B cell (primary cell): ENCODE results near the gene ATXN7L2. TPM values are rescaled to one million over a fixed set of nuclear protein-coding genes. Genes with fewer than 3 reads are reported as not detected.

Source experiments
- ATAC-seq: fragments of 200-7000 bp; cut with Tn5 transposase; one replicate; pipeline ENCODE4 v1.10.0; 2021; ENCODE audit warnings: low read depth, mild to moderate bottlenecking, moderate number of reproducible peaks, moderate library complexity
- CTCF ChIA-PET: fragments of 350-600 bp; sonication (Branson Sonifier 250); formaldehyde crosslinking; loops from one replicate; lab custom pipeline; 2021; ENCODE audit warnings: antibody characterized with exemption, inconsistent platforms; lab: Charles Lee
- POLR2A ChIA-PET: fragments of 350-600 bp; sonication (Branson Sonifier 250); formaldehyde crosslinking; loops from one replicate; lab custom pipeline; 2021; ENCODE audit warnings: antibody characterized with exemption; lab: Charles Lee
- DNase-seq: peaks from one replicate; pipeline ENCODE4 v3.0.0; 2013
- H2AFZ ChIP-seq: 2 replicates; pipeline ENCODE4 v1.6.1; 2012; ENCODE audit warnings: mild to moderate bottlenecking, low read depth, low read length; ENCODE audit not compliant: insufficient read depth, poor library complexity, severe bottlenecking
- H3K27ac ChIP-seq, 2 donors: 1 replicate in 1 of 2; 2 replicates in 1 of 2; pipeline ENCODE4 v1.5.1; 2012 to 2013; ENCODE audit warnings: low read length in 2 of 2, mild to moderate bottlenecking in 2 of 2, moderate library complexity in 1 of 2
- H3K27me3 ChIP-seq, 4 experiments: fragments of 200-600 bp in 1 of 4; sonication (generic) in 1 of 4; replicated peaks in 1 of 4; 1 replicate in 2 of 4; 2 replicates in 2 of 4; pipeline versions ENCODE4 v1.6.1 to v1.7.0; 2013 to 2016; ENCODE audit warnings: low read length in 3 of 4, mild to moderate bottlenecking in 2 of 4, mixed read lengths in 1 of 4, moderate library complexity in 1 of 4; ENCODE audit not compliant: insufficient read depth in 4 of 4, control insufficient read depth in 3 of 4; ENCODE audit errors: control extremely low read depth in 1 of 4
- H3K36me3 ChIP-seq, 2 experiments: replicated peaks in 1 of 2; 1 replicate in 1 of 2; 2 replicates in 1 of 2; pipeline versions ENCODE4 v1.6.1 to v1.7.1; 2013; ENCODE audit warnings: low read length in 1 of 2; ENCODE audit not compliant: insufficient read depth in 2 of 2, control insufficient read depth in 1 of 2; ENCODE audit errors: control extremely low read depth in 1 of 2, extremely low read depth in 1 of 2
- H3K4me1 ChIP-seq, 2 donors: fragments of 200-600 bp in 1 of 2; sonication (generic) in 1 of 2; 1 replicate in 1 of 2; 2 replicates in 1 of 2; pipeline versions ENCODE4 v1.5.1 to v1.6.1; 2013 to 2017; ENCODE audit warnings: low read length in 2 of 2; ENCODE audit not compliant: control insufficient read depth in 2 of 2, insufficient read depth in 2 of 2
- H3K4me2 ChIP-seq: replicated peaks from 2 replicates; pipeline ENCODE3; 2012; ENCODE audit warnings: mild to moderate bottlenecking, low read depth, low read length; ENCODE audit not compliant: poor library complexity, severe bottlenecking
- H3K4me3 ChIP-seq, 5 experiments: fragments of 200-600 bp in 1 of 5; sonication (generic) in 1 of 5; 1 replicate in 3 of 5; 2 replicates in 2 of 5; pipeline versions ENCODE4 v1.5.1 to v1.7.0; 2011 to 2016; ENCODE audit warnings: low read length in 4 of 5, mild to moderate bottlenecking in 4 of 5, low read depth in 2 of 5, control low read depth in 1 of 5, moderate library complexity in 1 of 5; ENCODE audit not compliant: insufficient read depth in 1 of 5; ENCODE audit errors: control extremely low read depth in 1 of 5, extremely low read depth in 1 of 5
- H3K79me2 ChIP-seq: fragments of 200-600 bp; sonication (generic); one replicate; pipeline ENCODE4 v1.6.0; 2016; ENCODE audit warnings: low read length; ENCODE audit not compliant: control insufficient read depth, insufficient read depth
- H3K9ac ChIP-seq: fragments of 200-600 bp; sonication (generic); 2 replicates; pipeline ENCODE4 v1.6.1; 2017; ENCODE audit warnings: mild to moderate bottlenecking, low read length, moderate library complexity
- H3K9me3 ChIP-seq, 3 donors: one replicate each; pipeline versions ENCODE4 v1.6.1 to v1.7.1; 2013; ENCODE audit warnings: low read length in 2 of 3; ENCODE audit not compliant: control insufficient read depth in 2 of 3, insufficient read depth in 1 of 3; ENCODE audit errors: control extremely low read depth in 1 of 3
- H4K20me1 ChIP-seq: 2 replicates; pipeline ENCODE4 v1.6.0; 2012; ENCODE audit warnings: mild to moderate bottlenecking, low read length; ENCODE audit not compliant: insufficient read depth, control insufficient read depth, poor library complexity, severe bottlenecking
- H3K27ac Mint-ChIP-seq: one replicate; pipeline ENCODE4 v1.8.0; 2021; ENCODE audit warnings: mixed read lengths
- H3K27me3 Mint-ChIP-seq: one replicate; pipeline ENCODE4 v1.8.0; 2021; ENCODE audit warnings: mixed read lengths
- H3K4me1 Mint-ChIP-seq: one replicate; pipeline ENCODE4 v1.8.0; 2021; ENCODE audit warnings: mixed read lengths
- H3K4me3 Mint-ChIP-seq: one replicate; pipeline ENCODE4 v1.8.0; 2021; ENCODE audit warnings: mixed read lengths
- H3K9me3 Mint-ChIP-seq: one replicate; pipeline ENCODE4 v1.8.0; 2022; ENCODE audit warnings: mixed read lengths; ENCODE audit not compliant: insufficient read depth
- EZH2 ChIP-seq: IDR thresholded peaks from 2 replicates; pipeline ENCODE4 v1.6.1; 2012; ENCODE audit warnings: borderline replicate concordance, low read depth, mild to moderate bottlenecking, moderate library complexity, low read length; ENCODE audit not compliant: insufficient read depth, poor library complexity, severe bottlenecking
- WGBS: methylation state at CpG from one replicate; pipeline ENCODE4 v1.1.5; 2013; ENCODE audit warnings: missing lambda C conversion rate; ENCODE audit not compliant: insufficient coverage; 5-methylcytosine and 5-hydroxymethylcytosine counted together
- intact Hi-C: fragments of 100-400 bp; cut with micrococcal nuclease; formaldehyde crosslinking; loops from one replicate; pipeline ENCODE4 v1.10.0; 2022
- polyA plus RNA-seq: library from polyadenylated mRNA; depleted of rRNA; stranded (reverse); fragments of >200 nt; gene quantifications from 2 replicates; pipeline ENCODE4 v1.2.3, GENCODE V29; 2012
- total RNA-seq, 2 donors: library from RNA; stranded (reverse); fragments of 120-200 nt in 1 of 2; gene quantifications; 1 replicate in 1 of 2; 2 replicates in 1 of 2; pipeline versions ENCODE4 v1.2.3 to v1.2.4, GENCODE V29; 2013 to 2022
- TF ChIP-seq, protein P1 (sequence below): fragments of 200-600 bp; IDR thresholded peaks from one replicate; pipeline ENCODE4 v1.8.0; 2022; ENCODE audit warnings: antibody characterized with exemption, mild to moderate bottlenecking

Gene ATXN7L2
- total and polyA plus RNA-seq, 2 donors (not counting 1 experiment from before 2014, with no cell fraction given): 10.9 to 12.4 TPM

DNA sequence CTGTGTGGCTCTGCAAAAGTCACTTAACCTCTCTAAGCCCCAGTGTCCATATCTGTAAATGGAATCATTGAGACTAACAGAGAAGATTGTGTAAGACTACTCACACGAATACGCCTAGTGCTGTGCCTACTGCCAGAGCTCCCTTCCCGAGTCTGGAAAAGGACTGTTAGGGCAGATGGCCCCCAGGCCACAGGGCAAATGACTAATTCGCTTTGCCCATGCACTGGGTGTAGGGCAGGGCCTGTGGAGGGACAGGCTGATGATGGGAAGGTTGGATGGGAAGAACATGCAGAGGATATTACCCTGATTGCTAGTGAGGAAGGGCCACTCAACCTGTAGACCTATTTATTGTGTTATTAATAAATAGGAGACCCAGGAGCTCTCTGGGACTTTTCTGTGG lies 51.8 kb downstream of the ATXN7L2 start:
- no peaks in the 10 kb centered on the region for H3K36me3 ChIP-seq
- ChIA-PET CTCF (interaction anchor here (1.1 to 21.6 kb wide), 8 partner anchors 10 to 449 kb away, joined by 3 to 926 read pairs (median 4); partner anchors contain the start of genes AHCYL1, AMIGO1, ATXN7L2 and CYB561D1), POLR2A (no interaction called here)
- no peaks in the 10 kb centered on the region for H3K9me3 ChIP-seq
- Mint-ChIP-seq H3K9me3 (no peaks in the 10 kb centered on the region), H3K27me3 (no peaks in the 10 kb centered on the region), H3K4me1 (peaks cover 11% of the 10 kb centered on the region), H3K4me3 (no peak overlapping the region), H3K27ac (no peak overlapping the region)
- no peak overlapping the region for H3K4me2 ChIP-seq
- no peak for DNase-seq
- no peak overlapping the region for H3K27ac ChIP-seq
- H2AFZ ChIP-seq: no peak overlapping the region
- H3K9ac ChIP-seq: no peak overlapping the region
- peaks cover 4 to 11% of the 10 kb centered on the region in 2 donors for H3K4me1 ChIP-seq
- 96% methylated on average over 4 of the region's 4 CpGs for WGBS
- ATAC-seq: no peak
- H3K79me2 ChIP-seq: no peaks in the 10 kb centered on the region
- no peaks in the 10 kb centered on the region for H3K27me3 ChIP-seq
- intact Hi-C loops: no loop called here
- TF ChIP-seq EZH2: no peak
- TF ChIP-seq, protein P1, sequence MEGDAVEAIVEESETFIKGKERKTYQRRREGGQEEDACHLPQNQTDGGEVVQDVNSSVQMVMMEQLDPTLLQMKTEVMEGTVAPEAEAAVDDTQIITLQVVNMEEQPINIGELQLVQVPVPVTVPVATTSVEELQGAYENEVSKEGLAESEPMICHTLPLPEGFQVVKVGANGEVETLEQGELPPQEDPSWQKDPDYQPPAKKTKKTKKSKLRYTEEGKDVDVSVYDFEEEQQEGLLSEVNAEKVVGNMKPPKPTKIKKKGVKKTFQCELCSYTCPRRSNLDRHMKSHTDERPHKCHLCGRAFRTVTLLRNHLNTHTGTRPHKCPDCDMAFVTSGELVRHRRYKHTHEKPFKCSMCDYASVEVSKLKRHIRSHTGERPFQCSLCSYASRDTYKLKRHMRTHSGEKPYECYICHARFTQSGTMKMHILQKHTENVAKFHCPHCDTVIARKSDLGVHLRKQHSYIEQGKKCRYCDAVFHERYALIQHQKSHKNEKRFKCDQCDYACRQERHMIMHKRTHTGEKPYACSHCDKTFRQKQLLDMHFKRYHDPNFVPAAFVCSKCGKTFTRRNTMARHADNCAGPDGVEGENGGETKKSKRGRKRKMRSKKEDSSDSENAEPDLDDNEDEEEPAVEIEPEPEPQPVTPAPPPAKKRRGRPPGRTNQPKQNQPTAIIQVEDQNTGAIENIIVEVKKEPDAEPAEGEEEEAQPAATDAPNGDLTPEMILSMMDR: no peak
- no peaks in the 10 kb centered on the region for H4K20me1 ChIP-seq
- no peak overlapping the region for H3K4me3 ChIP-seq

DNA sequence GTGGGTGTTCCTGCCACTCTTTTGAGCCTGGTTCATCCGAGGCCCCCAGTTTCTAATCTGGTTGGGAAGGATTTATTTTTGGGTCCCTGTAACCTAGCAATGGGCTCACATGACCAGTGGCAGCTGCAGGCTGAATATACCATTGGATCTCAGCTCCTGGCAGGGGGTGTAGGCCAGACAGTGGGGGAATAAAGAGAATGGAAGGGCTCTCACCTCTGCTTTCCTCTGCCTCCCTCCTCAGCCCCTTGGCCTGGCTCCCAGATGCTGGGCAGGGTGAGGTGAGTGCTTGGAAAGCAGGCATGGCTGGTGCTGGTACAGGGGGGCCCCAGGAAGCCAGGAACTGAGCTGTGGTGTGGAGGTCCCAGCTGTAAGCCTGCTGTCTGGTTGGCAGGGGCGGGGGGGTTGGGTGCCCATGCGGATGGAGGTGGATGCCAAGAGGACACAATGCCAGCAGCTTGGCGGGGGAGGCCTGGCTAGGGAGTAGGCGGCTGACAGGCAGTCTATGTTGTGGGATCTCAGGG lies 52.3 kb downstream of the ATXN7L2 start:
- ChIA-PET CTCF (interaction anchor here (1.6 to 21.6 kb wide), 3 partner anchors 10 to 258 kb away, joined by 4 to 926 read pairs (median 76); partner anchors contain the start of genes AMIGO1, ATXN7L2 and CYB561D1), POLR2A (no interaction called here)
- Histone ChIP-seq H4K20me1 (no peaks in the 10 kb centered on the region), H3K36me3 (no peaks in the 10 kb centered on the region), H3K27ac (no peak overlapping the region), H3K9me3 (no peaks in the 10 kb centered on the region), H3K79me2 (no peaks in the 10 kb centered on the region), H3K27me3 (no peaks in the 10 kb centered on the region), H3K4me3 (no peak overlapping the region), H3K9ac (no peak overlapping the region), H2AFZ (no peak overlapping the region), H3K4me1 (peaks cover 4 to 11% of the 10 kb centered on the region in 2 donors), H3K4me2 (no peak overlapping the region)
- DNase-seq: no peak
- WGBS: 73% methylated on average over 3 of the region's 5 CpGs
- no peaks in the 10 kb centered on the region for H3K9me3 Mint-ChIP-seq
- no peaks in the 10 kb centered on the region for H3K27me3 Mint-ChIP-seq
- peaks cover 11% of the 10 kb centered on the region for H3K4me1 Mint-ChIP-seq
- H3K27ac Mint-ChIP-seq: no peak overlapping the region
- no peak for ATAC-seq
- H3K4me3 Mint-ChIP-seq: no peak overlapping the region
- TF ChIP-seq, protein P1: no peak
- no peak for TF ChIP-seq EZH2
- intact Hi-C loops: no loop called here
